WTC11 (cell line): ENCODE measurements around the gene HIP1R. TPM values are rescaled to one million over a fixed set of nuclear protein-coding genes. Genes with fewer than 3 reads are reported as not detected.

Experiments
- ATAC-seq: fragments of 200-7000 bp; cut with Tn5 transposase; 2 replicates; pipeline ENCODE4 v1.10.0; 2021; ENCODE audit warnings: mild to moderate bottlenecking, moderate library complexity
- CTCF ChIA-PET: fragments of 300-600 bp; sonication (Branson Sonifier 250); formaldehyde crosslinking; loops from one replicate; lab custom pipeline; 2021; ENCODE audit warnings: antibody characterized with exemption; lab: Charles Lee
- POLR2A ChIA-PET: fragments of 350-600 bp; sonication (Branson Sonifier 250); formaldehyde crosslinking; loops from one replicate; lab custom pipeline; 2021; ENCODE audit warnings: antibody characterized with exemption; lab: Charles Lee
- DNase-seq: peaks from one replicate; pipeline ENCODE4 v3.0.0; 2021; ENCODE audit warnings: low spot score
- H3K27ac Mint-ChIP-seq: 2 replicates; pipeline ENCODE4 v1.8.0; 2021; ENCODE audit warnings: mixed read lengths
- H3K27me3 Mint-ChIP-seq: 2 replicates; pipeline ENCODE4 v1.8.0; 2021; ENCODE audit warnings: low read depth, mild to moderate bottlenecking, moderate library complexity, mixed read lengths
- H3K36me3 Mint-ChIP-seq: 2 replicates; pipeline ENCODE4 v1.8.0; 2021; ENCODE audit warnings: mixed read lengths
- H3K4me1 Mint-ChIP-seq: 2 replicates; pipeline ENCODE4 v1.8.0; 2022; ENCODE audit warnings: mixed read lengths
- H3K4me3 Mint-ChIP-seq: 2 replicates; pipeline ENCODE4 v1.8.0; 2021; ENCODE audit warnings: mild to moderate bottlenecking, moderate library complexity, mixed read lengths
- H3K9me3 Mint-ChIP-seq: 2 replicates; pipeline ENCODE4 v1.8.0; 2021; ENCODE audit warnings: mixed read lengths
- ATF3 ChIP-seq: sonication (generic); formaldehyde crosslinking; conservative IDR thresholded peaks from 2 replicates; pipeline ENCODE4 v1.8.1; 2022; ENCODE audit warnings: mild to moderate bottlenecking, missing genetic modification reagents
- CDX4 ChIP-seq: fragments of 250-450 bp; sonication (Bioruptor Pico); IDR thresholded peaks from 2 replicates; pipeline ENCODE4 v1.9.0; 2021; ENCODE audit warnings: moderate library complexity, mild to moderate bottlenecking, inconsistent platforms, borderline replicate concordance
- CTCF ChIP-seq: fragments of 200-600 bp; IDR thresholded peaks from 2 replicates; pipeline ENCODE4 v1.8.0; 2022; ENCODE audit warnings: antibody characterized with exemption
- ETV6 ChIP-seq: sonication (generic); formaldehyde crosslinking; IDR thresholded peaks from 2 replicates; pipeline ENCODE4 v1.8.1; 2022; ENCODE audit warnings: mild to moderate bottlenecking, missing genetic modification reagents
- FOXJ3 ChIP-seq: sonication (generic); formaldehyde crosslinking; IDR thresholded peaks from 2 replicates; pipeline ENCODE4 v1.9.0; 2021; ENCODE audit warnings: missing genetic modification reagents, mild to moderate bottlenecking, borderline replicate concordance
- FOXP1 ChIP-seq: sonication (generic); formaldehyde crosslinking; IDR thresholded peaks from 2 replicates; pipeline ENCODE4 v1.8.0; 2022; ENCODE audit warnings: missing genetic modification reagents, mild to moderate bottlenecking, moderate library complexity, borderline replicate concordance
- FOXP4 ChIP-seq: sonication (generic); formaldehyde crosslinking; IDR thresholded peaks from 2 replicates; pipeline ENCODE4 v1.8.0; 2022; ENCODE audit warnings: mild to moderate bottlenecking, missing genetic modification reagents
- HMGXB4 ChIP-seq: sonication (generic); formaldehyde crosslinking; IDR thresholded peaks from 2 replicates; pipeline ENCODE4 v1.8.1; 2023; ENCODE audit warnings: mild to moderate bottlenecking, moderate library complexity, missing genetic modification reagents
- MAX ChIP-seq: sonication (generic); formaldehyde crosslinking; IDR thresholded peaks from 2 replicates; pipeline ENCODE4 v1.8.0; 2022; ENCODE audit warnings: mild to moderate bottlenecking, missing genetic modification reagents
- MLX ChIP-seq: sonication (generic); formaldehyde crosslinking; IDR thresholded peaks from 2 replicates; pipeline ENCODE4 v1.8.1; 2023; ENCODE audit warnings: mild to moderate bottlenecking, missing genetic modification reagents, moderate library complexity
- MXD4 ChIP-seq: fragments of 250-450 bp; sonication (Bioruptor Pico); IDR thresholded peaks from 2 replicates; pipeline ENCODE4 v1.8.0; 2021; ENCODE audit warnings: mild to moderate bottlenecking, moderate library complexity, borderline replicate concordance
- MYBL2 ChIP-seq: sonication (generic); formaldehyde crosslinking; IDR thresholded peaks from 2 replicates; pipeline ENCODE4 v1.8.1; 2023; ENCODE audit warnings: mild to moderate bottlenecking, moderate library complexity, missing genetic modification reagents
- NR3C1 ChIP-seq: sonication (generic); formaldehyde crosslinking; conservative IDR thresholded peaks from 2 replicates; pipeline ENCODE4 v1.8.1; 2023; ENCODE audit warnings: low read depth, mild to moderate bottlenecking, missing genetic modification reagents
- OVOL2 ChIP-seq: fragments of 250-450 bp; sonication (Bioruptor Pico); IDR thresholded peaks from 2 replicates; pipeline ENCODE4 v1.9.0; 2021; ENCODE audit warnings: mild to moderate bottlenecking, borderline replicate concordance
- RELA ChIP-seq: sonication (generic); formaldehyde crosslinking; IDR thresholded peaks from 2 replicates; pipeline ENCODE4 v1.8.1; 2022; ENCODE audit warnings: missing genetic modification reagents, mild to moderate bottlenecking, borderline replicate concordance
- SP1 ChIP-seq: sonication (generic); formaldehyde crosslinking; conservative IDR thresholded peaks from 2 replicates; pipeline ENCODE4 v1.8.1; 2022; ENCODE audit warnings: missing genetic modification reagents
- TEAD1 ChIP-seq: sonication (generic); formaldehyde crosslinking; IDR thresholded peaks from 2 replicates; pipeline ENCODE4 v1.8.0; 2022; ENCODE audit warnings: mild to moderate bottlenecking, missing genetic modification reagents
- USF1 ChIP-seq: sonication (generic); formaldehyde crosslinking; IDR thresholded peaks from 2 replicates; pipeline ENCODE4 v1.8.0; 2022; ENCODE audit warnings: mild to moderate bottlenecking, missing genetic modification reagents
- ZBTB21 ChIP-seq: sonication (generic); formaldehyde crosslinking; IDR thresholded peaks from 2 replicates; pipeline ENCODE4 v1.8.1; 2023; ENCODE audit warnings: mild to moderate bottlenecking, missing genetic modification reagents, borderline replicate concordance
- ZNF138 ChIP-seq: sonication (generic); formaldehyde crosslinking; conservative IDR thresholded peaks from 2 replicates; pipeline ENCODE4 v1.8.1; 2022; ENCODE audit warnings: mild to moderate bottlenecking, moderate library complexity, missing genetic modification reagents
- ZNF219 ChIP-seq: sonication (generic); formaldehyde crosslinking; IDR thresholded peaks from 2 replicates; pipeline ENCODE4 v1.8.0; 2023; ENCODE audit warnings: missing genetic modification reagents, mild to moderate bottlenecking, borderline replicate concordance
- ZNF396 ChIP-seq: fragments of 250-450 bp; sonication (Bioruptor Pico); IDR thresholded peaks from 2 replicates; pipeline ENCODE4 v1.8.0; 2021; ENCODE audit warnings: mild to moderate bottlenecking, moderate library complexity, borderline replicate concordance
- ZNF671 ChIP-seq: fragments of 250-450 bp; sonication (Bioruptor Pico); IDR thresholded peaks from 2 replicates; pipeline ENCODE4 v1.8.0; 2021; ENCODE audit warnings: mild to moderate bottlenecking
- total RNA-seq: library from RNA; stranded (reverse); gene quantifications from 3 replicates; pipeline ENCODE4 v1.2.3, GENCODE V29; 2021

HIP1R gene
- total RNA-seq, 1 experiment from 2014 or later, result 45.2 TPM

- no peak for TF ChIP-seq RELA (CRISPR knock-in tag)
- TF ChIP-seq HMGXB4 (CRISPR knock-in tag), result no peak
- no peak for TF ChIP-seq CDX4 (CRISPR knock-in tag)
Observed at GRCh38 chr12:122858171-122858570, 22.9 kb downstream of the HIP1R start (continued).

GRCh38 chr12:122858591-122859302 is 23.5 kb downstream of the HIP1R start:
- POLR2A ChIA-PET, result interaction anchor here (0.6 kb wide), 1 partner anchor 45 kb away, joined by 7 read pairs; no protein-coding TSS in a partner anchor
- Mint-ChIP-seq H3K4me1 (no peaks in the 10 kb centered on the region), H3K9me3 (no peaks in the 10 kb centered on the region), H3K27me3 (no peaks in the 10 kb centered on the region), H3K27ac (no peak overlapping the region), H3K36me3 (no peaks in the 10 kb centered on the region), H3K4me3 (no peak overlapping the region)
- ATAC-seq (no peak), DNase-seq (no peak)
- CTCF ChIA-PET, result interaction anchor here (1.3 to 6.6 kb wide), 6 partner anchors 9 to 374 kb away, joined by 3 to 67 read pairs (median 5); partner anchors contain the start of gene MPHOSPH9
- TF ChIP-seq ZBTB21 (CRISPR knock-in tag) (no peak), CTCF (no peak), ZNF219 (no peak), USF1 (no peak), FOXJ3 (CRISPR knock-in tag) (no peak), MLX (CRISPR knock-in tag) (no peak), TEAD1 (CRISPR knock-in tag) (no peak), MYBL2 (CRISPR knock-in tag) (no peak), ETV6 (CRISPR knock-in tag) (no peak)

GRCh38 chr12:122859303-122860039 is 24.2 kb downstream of the HIP1R start:
- ATAC-seq (no peak), DNase-seq (no peak)
- no peak overlapping the region for H3K27ac Mint-ChIP-seq
- no peak overlapping the region for H3K4me3 Mint-ChIP-seq
- ChIA-PET CTCF (interaction anchor here (0.5 to 6.6 kb wide), 12 partner anchors 8 to 712 kb away, joined by 3 to 67 read pairs (median 4); partner anchors contain the start of gene MPHOSPH9), POLR2A (no interaction called here)
- peaks cover 3% of the 10 kb centered on the region for H3K27me3 Mint-ChIP-seq
- H3K36me3 Mint-ChIP-seq, result no peaks in the 10 kb centered on the region
- no peaks in the 10 kb centered on the region for H3K4me1 Mint-ChIP-seq
- H3K9me3 Mint-ChIP-seq, result no peaks in the 10 kb centered on the region
- TF ChIP-seq ZNF671 (CRISPR knock-in tag) (no peak), FOXJ3 (CRISPR knock-in tag) (no peak), NR3C1 (no peak), MAX (CRISPR knock-in tag) (no peak), ZBTB21 (CRISPR knock-in tag) (no peak), RELA (CRISPR knock-in tag) (no peak), SP1 (CRISPR knock-in tag) (no peak), TEAD1 (CRISPR knock-in tag) (no peak), ZNF396 (no peak), FOXP1 (CRISPR knock-in tag) (no peak), MXD4 (no peak), ZNF138 (no peak), FOXP4 (CRISPR knock-in tag) (no peak), ATF3 (CRISPR knock-in tag) (no peak), OVOL2 (CRISPR knock-in tag) (no peak)
